Mesodermal cell (in vitro differentiated cells): ENCODE measurements around the gene CSNK2A1.
A peak's percentile ranks its signal among the peaks of the same experiment; 100 is the strongest.

Experiments
- H3K27ac ChIP-seq: 2 replicates; pipeline ENCODE4 v1.7.0; 2013; ENCODE audit warnings: mild to moderate bottlenecking, low read depth, low read length, moderate library complexity; ENCODE audit not compliant: severe bottlenecking
- H3K36me3 ChIP-seq: 2 replicates; pipeline ENCODE4 v1.7.1; 2013; ENCODE audit warnings: mild to moderate bottlenecking, low read length, moderate library complexity; ENCODE audit not compliant: control insufficient read depth, insufficient read depth
- H3K4me1 ChIP-seq: one replicate; pipeline ENCODE4 v1.7.1; 2013; ENCODE audit warnings: mild to moderate bottlenecking, low read length; ENCODE audit not compliant: insufficient read depth, control insufficient read depth, poor library complexity, severe bottlenecking
- H3K4me3 ChIP-seq: 2 replicates; pipeline ENCODE4 v1.7.0; 2013; ENCODE audit warnings: low read length, control low read depth, mild to moderate bottlenecking; ENCODE audit not compliant: insufficient read depth, poor library complexity, severe bottlenecking; ENCODE audit errors: extremely low read depth
- H3K9me3 ChIP-seq: 2 replicates; pipeline ENCODE4 v1.7.1; 2013; ENCODE audit warnings: mild to moderate bottlenecking, low read length, moderate library complexity; ENCODE audit not compliant: control insufficient read depth
- WGBS, 2 experiments: methylation state at CpG; one replicate each; pipeline ENCODE4 v1.1.5; 2013; ENCODE audit warnings: missing lambda C conversion rate in 2 of 2; ENCODE audit not compliant: insufficient coverage in 2 of 2; 5-methylcytosine and 5-hydroxymethylcytosine counted together

CSNK2A1 gene

DNA sequence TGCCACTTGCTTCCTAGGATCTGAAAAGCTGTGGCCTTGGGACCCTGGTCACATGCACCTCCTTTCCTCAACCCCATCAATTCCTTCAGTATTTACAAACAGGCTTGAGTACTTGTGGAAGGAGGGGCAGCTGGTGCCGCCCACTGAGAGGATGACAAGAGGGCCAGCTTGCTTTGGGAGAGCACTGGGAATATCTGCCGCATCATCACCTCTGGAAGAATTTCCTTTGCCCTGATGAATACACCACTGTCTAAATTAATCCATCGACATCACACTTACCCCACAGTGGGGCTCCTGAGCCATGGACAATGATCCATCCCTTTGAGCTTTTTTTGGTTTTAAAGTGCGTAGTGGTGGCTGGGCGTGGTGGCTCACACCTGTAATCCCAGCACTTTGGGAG is 107.1 kb downstream of the CSNK2A1 start:
- 90 to 98% methylated on average over 3 to 4 of the region's 5 CpGs for WGBS, 2 experiments
- no peaks in the 10 kb centered on the region for H3K4me1 ChIP-seq
- H3K27ac ChIP-seq, result no peak overlapping the region
- H3K36me3 ChIP-seq, result peaks cover 79% of the 10 kb centered on the region
- no peak overlapping the region for H3K4me3 ChIP-seq
- H3K9me3 ChIP-seq, result no peaks in the 10 kb centered on the region

DNA sequence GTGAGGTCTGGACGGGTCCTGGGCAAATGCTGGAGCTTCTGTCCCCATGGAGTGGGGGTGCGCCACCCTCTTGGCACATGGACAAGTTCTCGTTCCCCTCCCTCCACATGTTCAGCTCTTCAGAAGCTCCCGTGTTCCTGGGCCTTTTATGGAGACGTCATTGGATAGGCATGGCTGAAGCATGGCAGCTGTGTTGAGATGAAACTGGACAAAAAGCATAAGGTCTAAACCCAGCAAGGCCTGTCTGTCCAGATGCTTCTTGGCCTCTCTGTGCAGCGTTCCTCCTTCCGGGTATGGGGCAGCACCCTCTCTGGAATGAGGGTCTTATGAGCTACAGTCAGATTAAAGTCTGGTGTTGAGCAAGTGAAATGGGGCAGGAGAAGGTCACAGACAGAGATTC is 108.0 kb downstream of the CSNK2A1 start:
- Histone ChIP-seq H3K36me3 (peaks cover 74% of the 10 kb centered on the region), H3K4me1 (no peaks in the 10 kb centered on the region), H3K9me3 (no peaks in the 10 kb centered on the region), H3K4me3 (no peak overlapping the region), H3K27ac (no peak overlapping the region)
- WGBS, 2 experiments, result 95 to 99% methylated on average over 6 to 7 of the region's 7 CpGs

DNA sequence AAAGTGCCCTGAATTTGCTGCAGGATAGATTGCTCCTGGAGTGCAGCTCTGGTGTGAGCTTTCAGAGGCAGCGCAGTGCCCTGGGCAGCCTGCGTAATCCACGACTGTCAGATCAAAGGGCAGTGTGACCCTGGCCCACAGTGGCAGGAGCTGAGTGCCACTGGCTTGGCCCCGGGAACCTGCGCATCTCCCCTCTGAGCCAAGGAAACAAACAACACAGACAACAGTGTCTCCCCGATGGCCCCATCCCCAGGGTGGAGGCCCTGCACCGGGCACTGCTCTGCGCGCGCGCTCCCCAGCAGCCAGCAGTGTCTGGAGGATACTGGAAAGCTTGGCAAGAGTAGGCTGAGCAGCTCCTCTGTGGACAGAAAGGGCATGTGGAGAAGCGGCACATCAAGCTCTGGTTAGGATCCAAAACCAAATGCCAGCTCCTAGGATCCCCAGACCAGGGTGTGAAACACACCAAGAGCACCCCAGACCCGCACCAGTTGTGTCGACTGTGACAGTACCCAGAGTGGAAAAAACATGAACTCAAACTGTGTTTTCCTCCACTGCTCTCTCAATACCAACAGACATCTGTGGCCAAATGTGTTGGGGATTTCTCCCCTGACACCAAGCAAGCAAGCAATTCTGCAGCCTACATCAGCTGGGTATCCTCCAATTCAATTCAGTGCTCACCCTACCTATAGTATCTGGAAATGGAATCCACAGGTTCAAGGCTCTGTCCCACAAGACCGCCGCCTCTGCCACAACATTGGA is 108.8 kb downstream of the CSNK2A1 start:
- Histone ChIP-seq H3K4me3 (no peak overlapping the region), H3K9me3 (no peaks in the 10 kb centered on the region), H3K4me1 (no peaks in the 10 kb centered on the region), H3K36me3 (peaks cover 73% of the 10 kb centered on the region), H3K27ac (no peak overlapping the region)
- WGBS, 2 experiments, result 78 to 83% methylated on average over 11 to 15 of the region's 16 CpGs

DNA sequence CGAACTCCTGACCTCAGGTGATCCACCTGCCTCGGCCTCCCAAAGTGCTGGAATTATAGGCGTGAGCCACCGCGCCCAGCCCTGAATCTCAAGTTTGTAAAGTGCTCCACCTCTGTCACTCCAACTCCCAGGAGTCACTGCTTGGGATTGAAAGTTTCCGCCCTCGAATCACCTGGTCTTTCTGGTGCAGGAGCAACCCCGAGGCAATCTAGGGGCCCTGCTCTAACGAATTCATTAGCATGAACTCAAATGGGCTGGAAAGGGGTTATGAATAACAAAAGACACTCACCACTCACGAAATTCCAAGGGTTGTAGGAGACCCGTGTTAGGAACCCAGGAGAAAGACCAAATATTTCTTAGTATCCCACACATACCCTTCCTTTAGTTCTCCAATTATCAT is 109.4 kb downstream of the CSNK2A1 start:
- H3K27ac ChIP-seq, result no peak overlapping the region
- H3K4me1 ChIP-seq, result no peaks in the 10 kb centered on the region
- no peak overlapping the region for H3K4me3 ChIP-seq
- no peaks in the 10 kb centered on the region for H3K9me3 ChIP-seq
- peaks cover 72% of the 10 kb centered on the region for H3K36me3 ChIP-seq
- 47 to 51% methylated on average over 5 to 11 of the region's 11 CpGs for WGBS, 2 experiments

DNA sequence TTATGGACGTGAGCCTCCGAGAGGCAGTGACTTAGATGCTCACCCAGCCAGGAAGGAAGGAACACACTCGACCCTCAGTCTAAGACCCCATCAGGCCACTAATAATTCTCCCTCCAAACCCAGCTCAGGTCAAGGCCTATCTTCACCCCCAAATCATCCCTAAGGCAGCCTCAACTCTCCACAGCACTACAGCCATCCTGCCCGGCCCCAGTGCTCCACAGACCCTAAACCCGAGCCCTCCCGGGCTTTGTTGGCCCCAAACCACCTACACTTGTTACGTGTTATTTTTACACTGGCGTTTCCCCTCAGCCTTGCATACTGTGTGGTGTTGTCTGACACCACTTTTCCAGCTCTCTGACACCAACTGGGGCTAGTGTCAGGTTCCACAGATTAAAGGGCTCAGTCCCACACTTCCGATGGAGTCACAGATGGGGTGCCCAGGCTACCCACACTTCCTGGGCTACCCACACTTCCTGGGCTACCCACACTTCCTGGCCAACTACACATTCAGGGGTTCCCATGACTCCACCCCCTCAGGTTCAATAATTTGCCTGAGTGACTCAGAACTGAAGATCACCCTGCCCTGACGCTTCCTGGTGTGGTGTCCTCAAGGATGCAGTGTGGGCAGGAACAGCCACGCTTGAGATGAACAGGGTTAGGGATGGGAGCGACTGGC is 110.2 kb downstream of the CSNK2A1 start:
- Histone ChIP-seq H3K27ac (peak overlapping the region; percentile 18), H3K9me3 (no peaks in the 10 kb centered on the region), H3K4me1 (no peaks in the 10 kb centered on the region), H3K4me3 (no peak overlapping the region), H3K36me3 (peaks cover 68% of the 10 kb centered on the region)
- WGBS, 2 experiments, result 95 to 98% methylated on average over 9 to 10 of the region's 12 CpGs

DNA sequence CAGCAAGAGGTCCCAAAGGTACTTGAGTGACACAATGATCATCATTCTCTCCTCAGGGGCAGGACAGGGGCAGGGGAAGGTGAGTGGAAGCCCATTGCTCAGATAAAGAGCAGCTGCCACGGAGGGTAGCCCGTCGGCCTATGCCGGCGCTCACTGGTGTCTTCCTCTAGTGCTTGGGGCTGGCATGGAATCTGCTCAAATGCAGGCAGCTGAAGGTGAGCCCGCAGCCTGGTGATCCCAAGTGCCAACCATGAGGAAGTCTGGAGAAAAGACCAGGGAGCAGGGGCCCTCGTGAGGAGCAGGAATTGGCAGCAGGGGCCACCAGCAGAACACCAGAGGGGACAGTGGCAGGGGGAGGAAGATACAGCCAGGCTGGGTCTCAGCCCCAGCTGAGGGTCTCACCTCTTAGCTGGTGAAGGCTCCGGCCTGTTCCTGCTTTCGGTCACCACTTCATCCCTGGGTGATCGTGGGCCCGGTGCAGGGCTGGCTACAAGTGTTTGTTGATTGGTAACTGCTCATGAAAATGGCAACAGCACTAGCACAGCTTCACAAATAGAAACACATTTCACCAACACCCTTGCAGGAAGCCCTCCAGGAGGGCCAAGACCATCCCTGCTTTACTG is 110.8 kb downstream of the CSNK2A1 start:
- Histone ChIP-seq H3K36me3 (peaks cover 68% of the 10 kb centered on the region), H3K4me3 (no peak overlapping the region), H3K27ac (peak overlapping the region; percentile 18), H3K4me1 (no peaks in the 10 kb centered on the region), H3K9me3 (no peaks in the 10 kb centered on the region)
- 94 to 96% methylated on average over 6 to 7 of the region's 11 CpGs for WGBS, 2 experiments

DNA sequence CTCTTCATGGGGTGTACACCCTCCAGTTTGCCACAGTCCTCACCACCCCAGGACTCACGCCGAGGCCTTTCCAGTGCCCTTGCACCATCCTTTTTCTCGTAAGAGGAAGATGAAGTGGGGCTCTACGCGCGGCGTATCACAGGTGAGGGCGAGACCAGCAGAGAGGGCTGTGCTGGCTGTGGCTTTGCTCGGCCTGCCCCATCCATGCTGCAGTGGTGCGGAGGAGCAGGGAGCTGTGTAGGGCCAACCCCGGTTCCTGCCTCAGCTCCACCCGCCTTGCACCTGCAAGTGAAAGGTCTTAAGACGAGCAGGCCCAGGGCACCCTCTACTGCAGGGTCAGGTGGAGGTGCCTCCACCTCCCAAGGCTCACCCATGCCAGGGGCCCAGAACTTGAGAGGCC is 111.4 kb downstream of the CSNK2A1 start:
- Histone ChIP-seq H3K36me3 (peaks cover 67% of the 10 kb centered on the region), H3K4me3 (no peak overlapping the region), H3K4me1 (no peaks in the 10 kb centered on the region), H3K27ac (no peak overlapping the region), H3K9me3 (no peaks in the 10 kb centered on the region)
- WGBS, 2 experiments, result 93 to 97% methylated on average over 11 to 12 of the region's 13 CpGs

DNA sequence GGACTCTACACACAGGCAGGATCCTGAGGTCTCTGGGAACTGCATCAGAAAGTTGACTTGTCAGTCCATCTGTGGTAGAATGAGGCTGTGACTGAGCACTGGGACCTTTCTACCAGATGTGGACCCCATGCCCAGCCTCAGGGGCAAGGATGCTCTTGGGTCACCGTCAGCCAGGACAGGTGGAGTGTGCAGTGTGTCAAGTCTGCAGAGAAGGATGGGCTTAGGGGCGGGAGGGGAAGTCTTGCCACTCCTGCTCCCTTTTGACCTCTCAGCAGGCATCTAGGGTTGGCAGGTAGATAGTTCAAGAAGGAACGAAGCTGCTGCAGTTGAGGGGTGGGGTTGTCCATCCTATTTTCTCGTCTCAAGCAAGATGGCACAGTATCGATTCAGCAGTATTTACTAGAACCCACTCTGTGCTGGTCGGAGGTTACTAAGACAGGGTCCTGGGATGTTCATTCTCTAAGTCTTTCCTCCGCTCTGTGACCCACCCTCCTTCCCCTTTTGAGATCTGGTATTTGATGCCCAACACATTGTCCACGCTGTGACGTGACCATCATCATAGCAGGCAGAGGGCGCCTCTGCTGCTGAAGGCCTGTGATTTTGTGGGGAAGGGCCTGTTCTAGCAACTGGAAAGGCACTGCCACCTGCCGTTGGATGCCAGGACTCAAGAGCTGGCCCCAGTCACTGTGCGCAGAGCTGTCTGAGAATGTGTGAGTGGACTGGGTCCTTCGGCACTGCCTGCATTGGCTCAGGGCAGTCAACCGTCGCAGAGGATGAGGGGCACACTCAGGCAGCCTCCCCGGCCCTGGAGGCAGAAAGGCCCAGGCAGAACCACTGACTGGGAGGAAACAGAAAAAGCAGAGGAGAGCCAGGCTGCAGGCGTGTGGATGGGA is 112.3 kb downstream of the CSNK2A1 start:
- H3K27ac ChIP-seq, result no peak overlapping the region
- no peaks in the 10 kb centered on the region for H3K9me3 ChIP-seq
- H3K36me3 ChIP-seq, result peaks cover 61% of the 10 kb centered on the region
- H3K4me3 ChIP-seq, result no peak overlapping the region
- WGBS, 2 experiments, result 79 to 86% methylated on average over 14 to 16 of the region's 17 CpGs
- H3K4me1 ChIP-seq, result no peaks in the 10 kb centered on the region

DNA sequence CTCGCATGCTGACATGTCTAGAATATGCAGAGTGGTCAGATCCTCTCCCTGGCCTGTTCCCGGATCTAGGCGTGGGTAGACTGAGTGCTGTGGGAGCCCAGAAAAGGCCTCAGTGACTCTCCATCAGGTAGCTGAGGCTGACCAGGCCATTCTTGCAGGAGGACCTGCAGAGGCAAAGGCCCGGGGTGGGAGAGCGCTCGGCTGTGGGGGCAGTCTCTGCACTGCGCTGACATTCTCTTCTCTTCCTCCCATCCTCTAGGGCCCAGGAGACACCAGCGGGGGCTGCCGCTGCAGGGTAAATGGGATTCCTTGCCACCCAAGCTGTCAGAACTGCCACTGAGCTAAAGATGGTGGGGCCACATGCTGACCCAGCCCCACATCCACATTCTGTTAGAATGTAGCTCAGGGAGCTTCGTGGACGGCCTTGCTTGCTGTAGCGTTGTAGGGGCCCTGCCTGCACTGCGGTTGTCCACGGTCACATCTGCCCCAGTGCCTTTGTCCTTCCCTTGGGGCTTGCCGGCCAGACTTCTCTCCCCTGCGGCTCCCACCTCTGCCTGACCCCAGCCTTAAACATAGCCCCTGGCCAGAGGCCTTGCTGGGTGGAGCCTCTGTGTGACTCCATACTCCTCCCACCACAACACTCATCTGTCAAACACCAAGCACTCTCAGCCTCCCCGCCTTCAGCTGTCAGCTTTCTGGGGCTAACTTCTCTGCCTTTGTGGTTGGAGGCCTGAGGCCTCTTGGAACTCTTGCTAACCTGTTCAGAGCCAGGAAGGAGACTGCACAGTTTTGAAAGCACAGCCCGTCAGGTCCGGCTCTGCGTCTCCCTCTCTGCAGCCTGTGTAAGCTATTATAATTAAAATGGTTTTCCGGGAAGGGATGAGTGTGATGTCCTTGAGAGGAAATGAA is 113.2 kb downstream of the CSNK2A1 start:
- H3K4me1 ChIP-seq, result no peaks in the 10 kb centered on the region
- no peaks in the 10 kb centered on the region for H3K9me3 ChIP-seq
- H3K4me3 ChIP-seq, result no peak overlapping the region
- peaks cover 59% of the 10 kb centered on the region for H3K36me3 ChIP-seq
- WGBS, 2 experiments, result 89 to 91% methylated on average over 21 of the region's 21 CpGs
- no peak overlapping the region for H3K27ac ChIP-seq
